GM23338 (cell line): ENCODE data around the gene DTHD1. TPM values are rescaled to one million over a fixed set of nuclear protein-coding genes. Genes with fewer than 3 reads are reported as not detected.

ENCODE experiments used
- ATAC-seq: fragments of 200-7000 bp; cut with Tn5 transposase; 3 replicates; pipeline ENCODE4 v1.9.1; 2020
- DNase-seq: peaks from one replicate; pipeline ENCODE4 v3.0.0-alpha.2; 2015; ENCODE audit warnings: low spot score
- H2AFZ ChIP-seq: fragments of 200-600 bp; sonication (generic); 2 replicates; pipeline ENCODE4 v1.8.0; 2016; ENCODE audit warnings: antibody characterized with exemption, mild to moderate bottlenecking, moderate library complexity
- H3F3A ChIP-seq: fragments of 200-600 bp; sonication (generic); replicated peaks from 2 replicates; pipeline ENCODE4 v1.8.0; 2017; ENCODE audit warnings: antibody characterized with exemption, mixed run types, low read depth
- H3K27ac ChIP-seq: fragments of 200-600 bp; sonication (generic); 2 replicates; pipeline ENCODE4 v1.6.1; 2016; ENCODE audit warnings: low read depth
- H3K27me3 ChIP-seq: fragments of 200-600 bp; sonication (generic); 2 replicates; pipeline ENCODE4 v1.8.0; 2016; ENCODE audit warnings: mild to moderate bottlenecking, mixed run types, moderate library complexity; ENCODE audit not compliant: insufficient read depth
- H3K36me3 ChIP-seq: fragments of 200-600 bp; sonication (generic); 2 replicates; pipeline ENCODE4 v1.8.0; 2016; ENCODE audit warnings: mild to moderate bottlenecking; ENCODE audit not compliant: insufficient read depth
- H3K4me1 ChIP-seq: fragments of 200-600 bp; sonication (generic); 2 replicates; pipeline ENCODE4 v1.8.0; 2016; ENCODE audit warnings: mild to moderate bottlenecking, moderate library complexity; ENCODE audit not compliant: insufficient read depth
- H3K4me2 ChIP-seq: fragments of 200-600 bp; sonication (generic); 2 replicates; pipeline ENCODE4 v1.7.1; 2017; ENCODE audit warnings: mixed run types
- H3K4me3 ChIP-seq: fragments of 200-600 bp; sonication (generic); 2 replicates; pipeline ENCODE4 v1.6.1; 2016; ENCODE audit warnings: mixed run types
- H3K79me2 ChIP-seq: fragments of 200-600 bp; sonication (generic); replicated peaks from 2 replicates; pipeline ENCODE4 v1.8.0; 2017; ENCODE audit warnings: mild to moderate bottlenecking; ENCODE audit not compliant: insufficient read depth
- H3K9me2 ChIP-seq: fragments of 200-600 bp; sonication (generic); 2 replicates; pipeline ENCODE4 v1.8.0; 2017; ENCODE audit not compliant: insufficient read depth
- H4K20me1 ChIP-seq: fragments of 200-600 bp; sonication (generic); replicated peaks from 2 replicates; pipeline ENCODE4 v1.8.0; 2017; ENCODE audit warnings: mild to moderate bottlenecking; ENCODE audit not compliant: insufficient read depth
- H3K27ac Mint-ChIP-seq: 2 replicates; pipeline ENCODE4 v1.8.0; 2020; ENCODE audit warnings: inconsistent platforms, mild to moderate bottlenecking, moderate library complexity, mixed read lengths
- H3K27me3 Mint-ChIP-seq: 3 replicates; pipeline ENCODE4 v1.8.0; 2022; ENCODE audit warnings: low read depth, mild to moderate bottlenecking, moderate library complexity, mixed read lengths, inconsistent platforms; ENCODE audit not compliant: insufficient read depth, poor library complexity
- H3K36me3 Mint-ChIP-seq: 3 replicates; pipeline ENCODE4 v1.8.0; 2021; ENCODE audit warnings: low read depth, mild to moderate bottlenecking, inconsistent platforms, moderate library complexity, mixed read lengths
- H3K4me1 Mint-ChIP-seq: 3 replicates; pipeline ENCODE4 v1.8.0; 2020; ENCODE audit warnings: mild to moderate bottlenecking, inconsistent platforms, mixed read lengths
- H3K4me3 Mint-ChIP-seq: 3 replicates; pipeline ENCODE4 v1.8.0; 2021; ENCODE audit warnings: moderate library complexity, mild to moderate bottlenecking, inconsistent platforms, mixed read lengths
- H3K9me3 Mint-ChIP-seq: 3 replicates; pipeline ENCODE4 v1.8.0; 2020; ENCODE audit warnings: moderate library complexity, mild to moderate bottlenecking, inconsistent platforms, mixed read lengths
- CREB1 ChIP-seq: fragments of 250-450 bp; sonication (Bioruptor Pico); IDR thresholded peaks from 2 replicates; pipeline ENCODE4 v1.5.0; 2020; ENCODE audit warnings: low read depth, mild to moderate bottlenecking, moderate library complexity
- CTCF ChIP-seq, 2 experiments: fragments of 200-600 bp in 1 of 2; sonication (generic) in 1 of 2; conservative IDR thresholded peaks; 2 replicates each; pipeline versions ENCODE4 v1.5.1 to v1.6.1; 2016 to 2017; ENCODE audit warnings: antibody characterized with exemption in 2 of 2, low read depth in 2 of 2, mild to moderate bottlenecking in 2 of 2, moderate library complexity in 1 of 2
- ETS1 ChIP-seq: IDR thresholded peaks from 2 replicates; pipeline ENCODE4 v1.6.1; 2016; ENCODE audit warnings: antibody characterized with exemption
- EZH2phosphoT487 ChIP-seq: fragments of 200-600 bp; sonication (generic); IDR thresholded peaks from one replicate; pipeline ENCODE4 v1.8.1; 2018; ENCODE audit warnings: antibody characterized with exemption; ENCODE audit not compliant: unreplicated experiment
- NANOG ChIP-seq: IDR thresholded peaks from 2 replicates; pipeline ENCODE4 v1.6.1; 2016; ENCODE audit warnings: antibody characterized with exemption, borderline replicate concordance
- ZNF331 ChIP-seq: fragments of 250-450 bp; sonication (Bioruptor Pico); IDR thresholded peaks from 2 replicates; pipeline ENCODE4 v1.5.0; 2020; ENCODE audit warnings: low read depth, mild to moderate bottlenecking, moderate library complexity
- ZNF462 ChIP-seq: fragments of 250-450 bp; sonication (Bioruptor Pico); IDR thresholded peaks from 2 replicates; pipeline ENCODE4 v1.5.0; 2020; ENCODE audit warnings: mild to moderate bottlenecking, moderate library complexity
- polyA plus RNA-seq: library from polyadenylated mRNA; unstranded; fragments of >200 nt; fragmentation: Nextera tagmentation; extraction: Ambion mirVana; gene quantifications from 2 replicates; pipeline ENCODE4 v1.2.1, GENCODE V29; 2016
- total RNA-seq: library from RNA; depleted of rRNA; stranded (reverse); fragments of >200 nt; shearing (Covaris generic); gene quantifications from 2 replicates; pipeline ENCODE4 v1.2.3, GENCODE V29; 2014

Gene DTHD1
- total and polyA plus RNA-seq, 2 experiments from 2014 or later: not detected

- Histone ChIP-seq H3K4me3 (no peak overlapping the region), H3K4me2 (no peak overlapping the region), H3F3A (no peaks in the 10 kb centered on the region), H3K79me2 (no peaks in the 10 kb centered on the region), H3K27ac (no peak overlapping the region), H3K36me3 (no peaks in the 10 kb centered on the region), H3K27me3 (no peaks in the 10 kb centered on the region), H3K4me1 (peaks cover 12% of the 10 kb centered on the region), H3K9me2 (no peaks in the 10 kb centered on the region), H2AFZ (no peak overlapping the region), H4K20me1 (no peaks in the 10 kb centered on the region)
- H3K27me3 Mint-ChIP-seq: no peaks in the 10 kb centered on the region
- no peaks in the 10 kb centered on the region for H3K9me3 Mint-ChIP-seq
- TF ChIP-seq ZNF331 (CRISPR knock-in tag) (no peak), ETS1 (no peak), EZH2phosphoT487 (no peak), CREB1 (no peak)
- H3K4me1 Mint-ChIP-seq: peaks cover 14% of the 10 kb centered on the region; the same call in 2 of the 3 replicates
- DNase-seq (no peak), ATAC-seq (no peak)
- no peaks in the 10 kb centered on the region for H3K36me3 Mint-ChIP-seq
- H3K4me3 Mint-ChIP-seq: no peak overlapping the region
- no peak overlapping the region for H3K27ac Mint-ChIP-seq
These were observed 9.2 kb downstream of the DTHD1 start for GRCh38 chr4:36290641-36291040.

GRCh38 chr4:36292556-36293188 is 11.3 kb downstream of the DTHD1 start:
- no peak for ATAC-seq
- H3K4me3 Mint-ChIP-seq: no peak overlapping the region

More at GRCh38 chr4:36292556-36293188, 11.3 kb downstream of the DTHD1 start:
- peaks cover 14% of the 10 kb centered on the region; the same call in 2 of the 3 replicates for H3K4me1 Mint-ChIP-seq
- no peak for DNase-seq
- Histone ChIP-seq H3K36me3 (no peaks in the 10 kb centered on the region), H3K27me3 (no peaks in the 10 kb centered on the region), H4K20me1 (no peaks in the 10 kb centered on the region), H3K4me3 (no peak overlapping the region), H3K4me2 (no peak overlapping the region), H2AFZ (no peak overlapping the region; the same call in 1 of the 2 replicates), H3K9me2 (no peaks in the 10 kb centered on the region), H3K27ac (no peak overlapping the region), H3K79me2 (no peaks in the 10 kb centered on the region), H3F3A (no peaks in the 10 kb centered on the region), H3K4me1 (peaks cover 12% of the 10 kb centered on the region)
- H3K9me3 Mint-ChIP-seq: no peaks in the 10 kb centered on the region
- TF ChIP-seq CTCF (conservative IDR thresholded peaks at IDR 0.05; ENCODE audit: low read depth in 2 of 2) (no peak), NANOG (no peak), ZNF331 (CRISPR knock-in tag) (no peak), CREB1 (no peak), ZNF462 (no peak)
- H3K27ac Mint-ChIP-seq: no peak overlapping the region
- peaks cover under 1% of the 10 kb centered on the region for H3K27me3 Mint-ChIP-seq
- no peaks in the 10 kb centered on the region for H3K36me3 Mint-ChIP-seq
